HG03025 (cell line): ENCODE measurements around the gene SV2A.
"Not testable (repeated sequence)": the region's sequence is repeated elsewhere in the genome, so short reads cannot be mapped to it uniquely, and the experiment has no call there.

Experiments used
- ATAC-seq: cut with Tn5 transposase; IDR thresholded peaks from one replicate; pipeline ENCODE4 v1.9.1; 2021; ENCODE audit warnings: mild to moderate bottlenecking, moderate library complexity; ENCODE audit not compliant: unreplicated experiment, low FRiP score

The SV2A gene, protein sequence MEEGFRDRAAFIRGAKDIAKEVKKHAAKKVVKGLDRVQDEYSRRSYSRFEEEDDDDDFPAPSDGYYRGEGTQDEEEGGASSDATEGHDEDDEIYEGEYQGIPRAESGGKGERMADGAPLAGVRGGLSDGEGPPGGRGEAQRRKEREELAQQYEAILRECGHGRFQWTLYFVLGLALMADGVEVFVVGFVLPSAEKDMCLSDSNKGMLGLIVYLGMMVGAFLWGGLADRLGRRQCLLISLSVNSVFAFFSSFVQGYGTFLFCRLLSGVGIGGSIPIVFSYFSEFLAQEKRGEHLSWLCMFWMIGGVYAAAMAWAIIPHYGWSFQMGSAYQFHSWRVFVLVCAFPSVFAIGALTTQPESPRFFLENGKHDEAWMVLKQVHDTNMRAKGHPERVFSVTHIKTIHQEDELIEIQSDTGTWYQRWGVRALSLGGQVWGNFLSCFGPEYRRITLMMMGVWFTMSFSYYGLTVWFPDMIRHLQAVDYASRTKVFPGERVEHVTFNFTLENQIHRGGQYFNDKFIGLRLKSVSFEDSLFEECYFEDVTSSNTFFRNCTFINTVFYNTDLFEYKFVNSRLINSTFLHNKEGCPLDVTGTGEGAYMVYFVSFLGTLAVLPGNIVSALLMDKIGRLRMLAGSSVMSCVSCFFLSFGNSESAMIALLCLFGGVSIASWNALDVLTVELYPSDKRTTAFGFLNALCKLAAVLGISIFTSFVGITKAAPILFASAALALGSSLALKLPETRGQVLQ

DNA sequence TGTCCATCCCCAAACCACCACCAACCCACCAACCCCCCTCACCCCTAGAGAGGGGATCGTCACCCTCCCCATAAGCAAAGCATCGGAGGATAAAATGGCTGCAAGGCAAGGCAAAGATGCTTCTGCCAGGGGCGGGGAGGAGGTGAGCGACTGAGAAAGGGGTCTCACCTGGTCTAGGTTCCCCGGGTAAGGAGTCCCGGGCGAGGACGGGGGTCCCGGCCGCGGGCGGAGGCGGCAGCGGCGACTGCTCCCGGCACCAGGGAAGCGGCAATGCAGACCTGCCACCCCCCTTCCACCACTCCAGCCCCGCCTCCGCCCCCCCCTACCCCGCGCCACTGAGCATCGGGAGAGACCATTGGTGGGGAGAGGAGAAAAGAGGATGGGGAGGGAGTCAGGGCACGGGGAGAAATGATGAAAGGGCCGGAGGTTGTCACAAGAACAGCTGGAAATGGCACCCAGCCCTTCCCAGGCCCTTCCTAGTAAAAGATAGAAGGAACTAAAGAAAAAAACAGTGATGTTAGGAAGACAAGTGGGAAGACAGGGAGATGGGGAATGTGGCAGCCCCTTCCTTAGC is at the start of gene SV2A:
Gene SV2A, minus strand, starts transcription at position 274 of the 574 bp plus-strand sequence. CDS start 4,004 bp downstream, outside the sequence.
- no peak for ATAC-seq

DNA sequence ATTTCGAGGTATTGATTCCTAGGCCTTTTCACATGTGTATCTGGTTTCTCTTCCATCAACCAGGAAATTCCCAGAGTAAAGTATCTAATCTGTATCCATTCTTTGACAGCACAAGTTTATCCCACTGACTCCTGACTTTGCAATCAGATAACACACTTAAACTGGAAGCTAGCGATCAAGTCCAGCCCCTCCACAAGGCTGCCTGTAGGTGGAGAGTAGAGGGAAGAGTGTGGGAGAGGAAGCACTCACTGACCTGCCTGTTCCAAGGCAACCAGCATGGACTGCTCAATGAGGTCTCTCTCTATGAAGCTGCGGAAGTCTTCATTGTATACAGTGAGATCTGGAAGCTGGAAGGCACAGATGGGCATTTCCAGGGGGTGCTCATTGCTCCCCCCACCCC is 49.4 kb upstream of the SV2A start:
- no peak for ATAC-seq

DNA sequence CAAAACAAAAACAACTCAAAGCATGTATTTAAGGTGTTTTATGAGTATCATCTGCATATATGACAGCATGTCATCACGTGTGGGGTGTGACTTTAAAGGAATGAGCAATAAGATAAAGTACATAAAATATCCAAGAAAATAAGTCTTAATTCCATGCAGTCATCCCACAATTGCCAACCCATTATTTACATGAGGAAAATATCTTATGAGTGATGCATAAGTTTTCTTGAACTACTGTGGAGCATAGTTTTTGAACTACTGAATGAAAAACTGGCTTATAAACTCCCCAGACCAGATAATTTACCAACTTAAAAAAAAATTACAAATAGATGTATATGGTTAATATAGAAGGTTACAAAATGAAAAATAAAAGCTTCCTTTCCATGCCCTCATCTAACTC is 48.8 kb upstream of the SV2A start:
- ATAC-seq = no peak

DNA sequence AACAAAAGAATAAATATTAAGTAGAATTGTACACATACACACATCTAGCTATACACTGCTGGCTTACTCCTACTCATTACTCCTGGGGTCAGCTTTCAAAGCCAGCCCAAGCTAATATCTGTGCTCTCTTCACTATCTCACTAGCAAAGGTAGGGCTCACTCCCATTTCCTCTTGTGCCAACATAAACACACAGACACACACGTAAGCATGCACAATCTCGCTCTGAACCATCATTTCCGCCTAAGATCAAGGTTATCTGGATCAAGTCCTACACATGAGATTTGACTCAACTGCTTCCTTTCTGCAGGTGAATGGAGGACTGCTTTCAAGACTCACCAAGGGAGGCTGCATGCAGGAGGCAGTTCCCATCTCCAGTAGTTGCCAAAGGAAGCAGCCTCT is 47.8 kb upstream of the SV2A start:
- ATAC-seq = no peak

DNA sequence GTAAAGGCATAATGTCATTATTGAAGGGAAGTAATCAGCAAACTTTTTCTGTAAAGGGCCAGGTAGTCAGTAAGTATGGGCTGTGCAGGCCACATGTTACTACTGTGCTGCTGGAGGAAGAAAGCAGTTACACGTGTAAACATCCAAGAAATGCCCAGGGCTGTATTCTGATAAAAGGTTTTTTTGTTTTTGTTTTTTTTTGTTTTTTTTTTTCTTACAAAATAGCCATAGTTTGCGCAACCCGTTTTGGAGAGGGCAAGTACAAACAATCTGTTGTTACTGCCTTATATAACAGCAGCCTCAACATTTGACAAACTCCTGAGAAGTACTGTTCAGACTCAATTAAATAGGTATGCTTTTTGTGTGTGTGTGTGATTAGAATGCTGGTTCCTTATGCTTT is 45.7 kb upstream of the SV2A start:
- ATAC-seq = no peak

DNA sequence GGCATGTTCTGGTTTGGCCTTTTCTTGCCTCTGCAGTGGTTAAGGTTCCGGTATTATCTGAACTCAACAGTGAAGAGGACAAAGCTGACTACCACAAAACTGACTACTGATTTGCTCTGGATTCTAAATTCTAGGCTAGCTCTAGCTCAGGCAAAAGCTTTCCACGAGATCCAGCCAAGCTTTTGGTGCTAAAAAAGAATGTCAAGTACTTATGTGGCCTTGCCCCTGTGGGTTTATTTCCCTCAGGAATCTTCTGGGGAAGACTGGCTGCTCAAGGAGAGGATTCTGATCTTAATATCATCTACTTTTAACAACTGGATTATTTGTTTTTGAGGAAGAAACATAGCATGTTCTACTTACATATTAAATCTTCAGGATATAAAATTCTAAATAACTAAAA is 45.1 kb upstream of the SV2A start:
- no peak for ATAC-seq

DNA sequence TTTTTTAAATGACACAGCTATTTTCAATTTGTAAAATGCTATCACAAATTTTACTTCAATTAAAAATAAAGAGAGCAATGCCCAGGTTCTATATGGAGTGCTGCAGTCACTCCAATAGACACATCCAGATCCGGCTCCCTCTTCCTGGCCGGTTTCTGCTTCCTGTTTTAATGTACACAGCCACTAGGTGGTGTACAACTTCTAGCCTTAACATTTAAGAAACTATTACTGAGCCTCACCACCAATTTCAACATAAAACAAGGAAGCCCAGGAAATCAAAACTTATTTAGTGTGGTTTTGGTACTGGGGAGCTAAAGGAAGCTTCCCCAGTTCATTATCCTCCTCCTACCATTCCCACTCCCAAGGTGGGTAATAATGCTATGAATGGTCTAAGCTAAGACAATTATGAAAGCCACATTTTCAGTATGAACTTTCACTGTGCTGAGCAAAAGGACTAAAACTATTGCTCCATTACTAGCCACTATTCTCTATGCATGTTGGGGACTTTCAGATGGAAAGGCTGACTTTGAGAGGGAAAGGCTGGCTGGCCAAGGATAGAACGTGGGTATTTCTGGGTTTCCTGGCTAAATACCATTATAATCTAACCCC is 44.5 kb upstream of the SV2A start:
- no peak for ATAC-seq

DNA sequence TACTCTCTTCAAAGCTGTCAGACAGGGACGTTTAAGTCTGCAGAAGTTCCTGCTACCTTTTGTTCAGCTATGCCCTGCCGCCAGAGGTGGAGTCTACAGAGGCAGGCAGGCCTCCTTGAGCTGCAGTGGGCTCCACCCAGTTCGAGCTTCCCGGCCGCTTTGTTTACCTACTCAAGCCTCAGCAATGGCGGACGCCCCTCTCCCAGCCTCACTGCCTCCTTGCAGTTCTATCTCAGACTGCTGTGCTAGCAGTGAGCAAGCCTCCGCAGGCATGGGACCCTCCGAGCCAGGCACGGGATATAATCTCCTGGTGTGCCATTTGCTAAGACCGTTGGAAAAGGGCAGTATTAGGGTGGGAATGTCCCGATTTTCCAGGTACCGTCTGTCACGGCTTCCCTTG is 39.9 kb upstream of the SV2A start:
- ATAC-seq = not testable (repeated sequence)

DNA sequence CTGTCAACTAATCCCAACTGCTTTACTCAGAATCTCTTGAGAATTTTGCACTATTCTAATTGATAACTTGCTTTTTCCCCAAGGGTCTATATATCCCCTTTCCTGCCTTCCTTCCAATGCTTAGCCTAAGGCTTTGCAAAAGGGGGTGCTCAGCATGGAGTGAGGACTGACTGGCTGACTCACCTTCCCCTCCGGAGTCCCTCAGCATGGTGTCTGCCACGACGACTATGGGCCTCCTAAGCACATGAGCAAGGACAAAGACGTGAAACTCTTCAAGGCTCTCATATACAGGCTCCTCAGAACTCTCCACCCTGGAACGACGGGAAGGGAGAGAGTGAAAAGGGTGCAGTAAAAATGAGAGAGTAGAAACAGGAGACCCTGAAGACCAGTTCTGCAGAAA is 32.3 kb upstream of the SV2A start:
- ATAC-seq = no peak

DNA sequence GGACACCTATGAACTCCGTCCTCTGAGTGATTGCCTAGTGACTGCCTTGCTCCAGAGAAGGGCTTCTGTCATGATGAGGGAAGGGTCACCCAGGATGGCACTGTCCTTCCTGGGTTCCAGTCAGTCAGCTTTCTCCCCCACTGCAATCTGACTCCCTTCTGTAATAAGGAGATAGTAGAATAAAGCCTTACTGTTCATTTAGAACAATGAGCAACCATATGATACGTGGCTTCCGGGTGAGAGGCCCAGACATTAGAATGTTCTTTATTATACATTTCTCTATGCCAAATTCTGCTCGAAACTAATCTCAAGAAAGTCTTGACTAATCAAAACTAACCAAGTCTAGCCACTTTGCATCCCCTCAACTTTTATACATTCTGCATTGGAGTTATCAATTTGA is 27.6 kb upstream of the SV2A start:
- no peak for ATAC-seq

DNA sequence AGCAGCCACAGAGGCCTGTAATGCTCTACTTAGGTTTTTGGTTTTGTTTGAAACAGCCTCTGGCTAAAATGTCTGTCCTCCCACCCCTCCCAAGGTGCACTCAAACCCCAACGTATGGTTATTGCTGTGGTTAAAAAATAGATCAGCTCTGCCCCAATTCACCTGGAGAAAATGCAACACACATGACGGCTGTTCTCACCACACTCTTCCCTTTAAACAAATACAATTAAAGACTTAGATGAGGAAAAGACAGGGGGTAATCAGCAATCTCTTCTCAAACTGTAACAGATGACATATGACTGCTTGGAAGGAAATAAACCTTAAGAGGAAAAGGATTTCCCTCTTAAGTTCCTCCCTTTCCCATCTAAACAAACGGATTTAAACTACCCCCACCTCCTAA is 25.2 kb upstream of the SV2A start:
- ATAC-seq = no peak

DNA sequence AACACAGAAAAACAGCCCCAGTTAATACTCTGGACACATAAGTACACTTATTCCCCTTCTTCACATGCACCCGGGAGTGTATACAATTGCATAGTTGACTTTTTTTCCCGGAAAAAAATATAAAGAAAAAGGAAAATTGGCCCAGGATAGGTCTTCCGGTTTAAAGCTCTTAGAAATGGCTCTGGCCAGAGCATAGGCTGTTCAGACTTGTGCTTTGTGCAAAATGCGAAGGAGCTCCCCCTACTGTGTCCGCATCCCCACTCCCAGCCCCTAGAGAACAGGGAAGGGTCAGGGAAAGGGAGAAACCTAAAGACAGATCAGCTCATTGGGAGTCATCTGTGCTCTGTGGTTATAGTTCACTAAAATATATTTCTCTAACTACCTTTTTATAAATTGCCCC is 24.6 kb upstream of the SV2A start:
- ATAC-seq = no peak

DNA sequence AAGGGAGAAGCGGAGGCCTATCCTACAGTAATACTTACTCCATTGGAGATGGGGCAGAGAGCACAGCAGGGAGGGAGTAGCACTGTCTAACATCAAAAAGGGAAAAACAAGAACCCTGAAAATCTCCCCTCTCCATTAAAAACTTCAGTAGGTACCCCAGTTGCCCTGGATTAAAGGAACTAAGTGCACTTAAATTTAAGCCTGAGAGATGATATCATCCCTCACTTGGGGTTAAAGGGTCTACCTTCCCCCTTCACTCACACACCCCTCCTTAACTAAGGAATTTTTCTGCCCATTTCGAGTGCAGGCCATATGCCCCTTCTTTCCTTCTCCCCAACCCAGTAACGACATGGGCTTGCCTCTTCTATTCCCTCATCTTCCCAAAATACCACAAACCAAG is 22.8 kb upstream of the SV2A start:
- ATAC-seq = no peak

DNA sequence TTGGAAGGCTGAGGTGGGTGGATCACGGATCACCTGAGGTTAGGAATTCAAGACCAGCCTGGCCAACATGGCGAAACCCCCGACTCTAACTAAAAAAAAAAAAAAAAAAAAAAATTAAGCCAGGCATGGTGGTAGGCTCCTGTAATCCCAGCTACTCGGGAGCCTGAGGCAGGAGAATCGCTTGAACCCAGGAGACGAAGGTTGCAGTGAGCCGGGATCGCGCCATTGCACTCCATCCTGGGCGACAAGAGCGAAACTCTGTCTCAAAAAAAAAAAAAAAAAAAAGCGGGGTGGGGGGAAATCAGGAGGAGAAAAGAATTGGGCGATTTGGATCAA is 21.0 kb upstream of the SV2A start:
- ATAC-seq = not testable (repeated sequence)

DNA sequence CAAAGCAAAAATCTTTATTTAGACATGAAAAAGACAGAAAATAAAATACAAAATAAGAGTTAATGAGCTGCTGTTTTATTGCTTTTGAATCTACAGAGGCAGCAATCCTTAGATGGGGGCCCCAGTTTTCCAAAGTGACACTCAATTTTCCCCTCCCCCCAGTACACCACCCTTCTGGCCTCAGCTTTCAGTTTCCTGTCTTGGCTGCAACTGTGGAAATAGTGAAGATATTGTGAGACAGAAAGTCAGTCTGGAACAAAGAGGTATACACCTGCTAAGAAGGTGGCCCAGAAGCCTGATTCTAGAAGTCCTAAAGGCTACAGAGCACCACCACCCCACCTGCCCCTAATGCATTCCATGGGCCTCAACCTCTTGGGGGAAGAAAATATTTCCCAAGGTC is 20.1 kb upstream of the SV2A start:
- no peak for ATAC-seq

DNA sequence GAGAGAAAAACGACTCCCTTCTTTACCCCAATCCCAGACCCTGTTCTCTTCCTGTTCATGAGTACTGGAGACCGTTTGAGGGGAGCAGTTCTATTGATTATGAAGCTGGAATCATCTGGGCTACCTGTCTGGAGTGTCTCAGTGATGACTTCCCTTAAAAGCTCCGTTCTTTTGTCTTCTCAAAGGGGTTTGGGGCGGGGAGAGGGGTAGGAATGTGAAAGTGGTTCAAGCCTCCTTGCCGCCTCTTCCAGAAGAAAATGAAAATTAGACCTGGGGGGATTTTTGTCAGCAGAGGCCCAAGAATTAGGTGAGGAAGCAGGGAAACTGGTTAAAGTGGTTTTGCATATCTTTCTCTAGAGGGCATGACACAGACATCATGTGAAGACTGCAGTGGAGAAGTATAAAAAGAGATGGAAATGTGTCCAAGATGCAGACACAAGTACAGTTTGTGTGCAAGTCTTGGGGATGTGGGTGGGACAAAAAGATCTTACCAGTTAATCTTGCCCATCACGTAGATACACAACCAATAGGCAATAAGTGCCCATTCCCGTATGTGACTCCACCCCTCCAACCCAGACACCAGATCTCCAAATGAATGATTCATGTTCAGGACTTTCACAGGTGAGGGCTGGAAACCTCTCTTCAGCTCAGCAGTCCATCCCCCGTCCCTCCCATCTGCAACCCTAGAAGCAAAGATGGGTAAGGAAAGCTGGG is 19.5 kb upstream of the SV2A start:
- ATAC-seq = no peak

DNA sequence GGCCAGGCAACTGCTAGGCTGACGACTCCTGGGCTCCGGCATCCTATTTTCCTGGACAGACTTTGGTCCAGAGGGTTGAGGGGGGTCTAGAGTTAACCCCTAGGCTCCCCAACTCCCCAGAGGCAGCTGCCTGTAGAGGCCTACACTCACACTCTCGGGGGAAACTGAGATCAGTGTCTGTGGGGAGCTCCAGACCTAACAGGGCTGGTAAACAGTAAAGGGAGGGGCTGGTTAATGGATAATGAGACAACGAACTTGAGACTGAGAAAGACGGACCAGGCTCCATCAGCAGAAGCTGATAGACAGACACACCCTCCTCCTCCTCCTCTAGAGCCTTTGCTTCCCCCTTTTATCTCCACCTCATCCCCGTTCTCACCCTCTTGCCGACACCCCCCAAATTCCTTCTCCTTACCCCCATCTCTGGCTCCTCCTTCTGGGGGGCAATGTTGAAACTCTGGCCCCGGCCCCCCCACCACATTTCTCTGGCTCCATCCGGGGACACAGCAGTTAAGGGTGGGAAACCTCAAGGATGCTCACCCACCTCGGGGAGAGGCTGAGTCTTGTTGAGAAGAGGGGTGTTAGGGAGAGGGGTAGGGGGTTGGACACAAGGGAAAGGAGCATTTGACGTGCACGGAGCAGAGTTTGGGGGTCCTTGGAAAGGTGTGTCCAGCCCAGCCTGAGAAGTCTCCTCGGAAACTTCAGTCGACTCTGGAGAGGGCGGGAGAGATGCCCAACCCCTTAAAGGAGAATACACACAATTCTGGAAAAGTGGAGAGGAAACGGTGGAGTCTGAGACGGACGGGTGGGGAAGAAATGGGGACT is 18.7 kb upstream of the SV2A start, which contains the start of gene MTMR11:
Gene MTMR11, minus strand, starts transcription at position 710 of the 822 bp plus-strand sequence. Its CDS starts 232 bp downstream, at position 478.
- ATAC-seq = no peak

DNA sequence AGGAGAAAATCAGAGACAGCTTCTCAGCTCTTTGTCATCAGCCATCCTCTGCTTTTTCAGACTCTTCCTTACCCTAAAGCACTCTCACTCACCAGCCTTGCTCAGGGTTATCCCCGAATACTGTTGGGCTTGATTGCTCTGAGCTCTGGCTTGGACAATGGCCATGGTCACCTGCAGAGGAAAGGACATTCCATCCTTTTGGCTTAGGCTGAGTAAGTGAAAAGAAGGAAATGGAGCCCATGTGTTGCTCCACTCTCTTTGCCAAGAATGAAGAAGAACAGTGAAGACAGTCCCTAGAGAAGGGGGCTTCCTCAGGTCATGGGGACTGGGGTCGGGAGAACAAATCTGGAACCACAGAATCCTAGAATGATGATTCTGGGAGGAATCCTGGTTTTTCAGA is 16.7 kb upstream of the SV2A start:
- ATAC-seq = no peak

DNA sequence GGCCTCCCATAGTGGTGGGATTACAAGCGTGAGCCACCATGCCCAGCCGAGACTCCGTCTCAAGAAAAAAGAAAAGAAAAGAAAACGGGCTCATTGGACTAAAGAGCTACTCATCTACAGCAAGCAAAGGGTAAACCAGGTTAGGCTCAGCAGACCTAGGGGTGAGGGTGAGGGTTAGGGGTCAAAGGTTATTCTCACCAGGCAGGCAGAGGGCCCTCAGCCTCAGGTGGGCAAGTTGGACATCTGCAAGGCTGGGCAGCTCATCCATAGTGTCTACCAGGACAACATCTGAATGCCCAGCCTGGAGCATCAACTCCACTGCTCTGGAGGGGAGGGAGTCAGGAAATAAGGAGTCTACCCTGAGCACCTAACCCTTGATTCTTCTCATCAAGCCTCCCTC is 15.6 kb upstream of the SV2A start:
- ATAC-seq = no peak

DNA sequence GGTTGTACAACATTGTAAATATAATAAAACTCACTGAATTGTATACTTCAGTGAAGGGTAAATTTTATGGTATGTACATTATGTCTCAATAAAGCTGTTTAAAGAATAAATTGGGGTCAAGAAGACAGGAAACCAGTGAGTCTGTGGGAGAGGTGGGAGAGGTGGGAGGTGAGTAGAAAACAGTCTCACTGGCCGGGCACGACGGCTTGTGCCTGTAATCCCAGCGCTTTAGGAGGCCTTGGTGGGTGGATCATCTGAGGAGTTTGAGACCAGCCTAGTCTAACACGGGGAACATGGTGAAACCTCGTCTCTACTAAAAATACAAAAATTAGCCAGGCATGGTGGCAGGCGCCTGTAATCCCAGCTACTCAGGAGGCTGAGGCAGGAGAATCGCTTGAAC is 14.8 kb upstream of the SV2A start:
- ATAC-seq = no peak
